ENCODE data around the gene DCHS1. TPM values are rescaled to one million over a fixed set of nuclear protein-coding genes. Genes with fewer than 3 reads are reported as not detected.

DCHS1 gene
- polyA plus RNA-seq, 6 donors from 2014 or later, result 0.07 to 0.85 (median 0.19) TPM; not detected in 1

DNA sequence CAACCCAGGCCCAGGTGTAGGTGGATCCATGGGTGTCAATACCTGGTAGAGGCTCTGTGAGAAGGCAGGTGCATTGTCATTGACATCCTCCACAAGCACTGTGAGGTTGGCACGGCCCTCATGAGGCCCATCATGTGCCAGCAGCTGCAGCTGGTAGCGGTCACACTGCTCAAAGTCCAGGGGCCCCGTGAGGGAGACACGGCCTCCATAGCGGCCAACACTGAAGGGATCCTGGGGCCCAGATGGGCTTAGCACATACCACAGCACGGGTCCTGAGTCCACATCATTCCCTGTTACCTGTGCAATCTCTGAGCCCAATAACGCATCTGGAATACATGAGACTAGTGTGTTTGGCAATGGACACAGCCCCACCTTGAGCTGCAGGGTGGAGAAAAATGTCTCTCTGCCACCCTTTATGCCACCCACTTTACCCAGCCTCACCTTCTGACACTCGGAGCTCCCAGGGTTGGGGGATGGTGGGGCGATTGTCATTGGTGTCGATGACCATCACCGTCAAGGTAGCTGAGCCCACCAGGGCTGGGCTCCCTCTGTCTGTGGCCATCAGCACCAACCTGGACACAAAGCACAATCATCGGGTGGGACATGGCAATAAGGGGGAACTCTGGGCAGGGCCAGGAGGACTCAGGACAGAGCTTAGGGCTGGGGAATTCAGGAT lies 30.3 kb downstream of the DCHS1 start:
- H3K4me3 Mint-ChIP-seq, result peak overlapping the region in 1 of 8 donors; percentile 5
- peaks cover 21 to 23% (median 22%) of the 10 kb centered on the region in 3 donors for H3K4me1 Mint-ChIP-seq
- no peaks in the 10 kb centered on the region for H3K27me3 Mint-ChIP-seq
- no peaks in the 10 kb centered on the region for H3K9me3 Mint-ChIP-seq
- no peak for ATAC-seq (ENCODE audit: low read depth in 2 of 2)
- no peaks in the 10 kb centered on the region for H3K36me3 Mint-ChIP-seq
- no peak for DNase-seq
- H3K27ac Mint-ChIP-seq, result peak overlapping the region in 1 of 6 donors; percentile 36

DNA sequence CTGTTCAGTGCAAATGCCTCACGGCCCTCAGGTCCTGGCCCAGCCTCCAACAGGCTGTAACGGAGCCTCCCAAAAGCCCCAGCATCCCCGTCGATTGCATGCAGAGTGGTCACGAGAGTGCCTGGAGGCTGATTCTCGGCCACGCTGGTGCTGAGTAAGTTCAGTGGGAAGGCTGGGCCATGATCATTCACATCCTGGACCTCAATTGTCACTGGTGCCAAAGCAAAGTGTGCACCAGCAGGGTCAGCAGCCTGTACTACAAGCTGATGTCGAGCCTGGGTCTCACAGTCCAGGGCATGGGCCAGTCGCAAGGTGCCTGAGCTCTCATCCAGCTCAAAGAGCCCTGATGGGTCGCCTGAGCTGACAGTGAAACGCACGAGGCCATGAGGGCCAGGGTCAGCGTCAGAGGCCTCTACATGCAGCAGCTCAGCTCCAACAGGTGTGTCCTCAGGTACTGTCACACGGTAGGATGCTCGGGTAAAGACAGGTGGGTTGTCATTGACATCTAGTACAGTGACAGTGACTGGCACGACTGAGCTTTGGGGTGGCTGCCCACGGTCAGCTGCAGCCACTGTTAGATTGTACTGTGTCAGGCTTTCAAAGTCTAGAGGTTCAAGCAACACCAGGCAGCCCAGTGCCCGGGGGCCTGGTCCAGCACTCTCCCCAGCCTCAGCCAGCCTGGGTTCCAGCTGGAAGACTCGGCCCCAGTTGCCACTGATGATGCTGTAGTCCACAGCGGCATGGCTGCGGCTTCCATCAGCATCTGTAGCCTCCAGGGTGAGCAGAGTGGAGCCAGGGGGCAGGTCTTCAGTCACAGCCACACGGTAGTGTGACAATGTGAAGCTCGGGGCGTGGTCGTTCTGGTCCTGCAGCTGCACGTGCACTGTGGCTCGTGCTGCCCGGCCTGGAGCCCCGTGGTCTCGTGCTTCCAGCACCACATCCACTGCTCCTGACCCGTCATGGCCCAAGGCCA lies 31.9 kb downstream of the DCHS1 start:
- Mint-ChIP-seq H3K36me3 (no peaks in the 10 kb centered on the region), H3K27me3 (no peaks in the 10 kb centered on the region), H3K9me3 (no peaks in the 10 kb centered on the region), H3K4me3 (peak overlapping the region in 1 of 8 donors; percentile 42), H3K4me1 (peaks cover 21 to 23% (median 22%) of the 10 kb centered on the region in 3 donors), H3K27ac (no peak overlapping the region)
- no peak for ATAC-seq (ENCODE audit: low read depth in 2 of 2)
- no peak for DNase-seq

DNA sequence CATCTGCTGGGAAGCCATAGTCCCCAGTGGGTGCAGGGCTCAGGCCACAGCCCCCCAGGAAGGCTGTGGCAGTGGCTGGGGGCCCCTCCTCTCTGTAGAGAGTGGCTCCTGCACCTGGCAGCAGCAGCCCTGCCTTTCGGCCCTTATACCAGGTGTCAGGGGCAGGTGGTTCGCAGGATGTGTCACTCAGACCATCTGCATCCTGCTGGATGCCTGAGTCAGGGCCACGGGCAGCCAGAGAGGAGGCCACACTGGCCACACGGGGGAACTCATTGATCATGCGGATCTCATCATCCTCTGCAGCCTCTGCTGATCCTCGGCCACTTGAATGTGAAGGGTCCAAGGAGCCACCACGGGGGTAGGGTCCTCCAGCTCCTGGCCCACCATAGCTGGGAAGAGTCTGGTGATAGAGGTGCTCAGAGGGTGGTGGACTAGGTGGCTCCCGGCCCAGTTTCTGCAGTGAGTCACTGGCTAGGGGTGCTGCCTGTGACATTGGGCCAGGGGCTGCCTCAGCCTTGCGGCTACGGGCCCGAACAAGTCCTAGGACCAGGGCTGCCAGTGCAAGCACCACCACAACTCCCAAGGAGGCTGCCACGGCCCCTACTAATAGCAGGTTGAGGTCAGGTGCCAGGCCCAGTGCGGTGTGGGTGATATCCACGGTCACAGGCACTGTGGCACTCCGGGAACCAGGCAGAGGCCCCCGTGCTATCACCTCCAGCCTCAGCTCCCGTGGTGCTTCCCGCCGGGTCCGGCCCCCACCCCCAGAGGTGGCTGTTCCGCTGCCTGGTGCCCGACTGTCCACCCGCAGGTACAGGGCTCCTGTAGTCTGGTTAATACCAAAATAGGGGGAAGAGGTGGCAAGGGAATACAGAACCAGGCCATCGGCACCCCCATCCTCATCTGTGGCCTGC lies 33.1 kb downstream of the DCHS1 start:
- Mint-ChIP-seq H3K27ac (peak overlapping the region in 2 of 6 donors; percentile 19 to 42), H3K36me3 (no peaks in the 10 kb centered on the region), H3K4me1 (peaks cover 10 to 13% (median 12%) of the 10 kb centered on the region in 3 donors), H3K27me3 (no peaks in the 10 kb centered on the region), H3K9me3 (no peaks in the 10 kb centered on the region), H3K4me3 (no peak overlapping the region)
- ATAC-seq (ENCODE audit: low read depth in 2 of 2) (no peak), DNase-seq (no peak)

DNA sequence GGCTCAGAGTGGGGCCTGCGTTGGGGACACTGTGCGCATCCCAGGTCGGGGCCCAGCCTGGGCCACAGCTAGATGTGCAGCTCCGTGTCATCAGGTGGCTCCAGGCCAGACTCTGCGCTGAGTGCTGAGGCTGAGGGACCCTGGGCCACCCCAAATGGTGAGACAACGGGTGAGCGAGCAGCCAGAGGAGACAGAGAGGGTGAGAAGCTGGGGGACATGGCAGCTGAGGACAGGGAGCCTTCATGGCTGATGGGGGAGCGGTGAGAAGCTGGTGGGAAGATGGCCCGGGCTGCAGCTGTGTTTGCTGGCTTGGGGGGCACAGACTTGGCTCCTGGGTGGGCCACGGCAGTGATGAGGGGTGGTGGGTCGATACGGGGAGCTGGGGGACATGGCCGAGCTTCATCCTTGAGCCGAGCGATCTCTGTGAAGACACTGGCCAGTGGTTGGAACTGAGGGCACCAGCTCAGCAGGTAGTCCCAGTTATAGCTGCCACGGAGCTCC lies 33.8 kb downstream of the DCHS1 start:
- ATAC-seq (ENCODE audit: low read depth in 2 of 2) (no peak), DNase-seq (no peak)
- H3K27me3 Mint-ChIP-seq, result no peaks in the 10 kb centered on the region
- no peak overlapping the region for H3K4me3 Mint-ChIP-seq
- H3K9me3 Mint-ChIP-seq, result no peaks in the 10 kb centered on the region
- H3K27ac Mint-ChIP-seq, result peak overlapping the region in 2 of 6 donors; percentile 19 to 73
- H3K4me1 Mint-ChIP-seq, result peaks cover 4 to 9% (median 6%) of the 10 kb centered on the region in 3 donors
- no peaks in the 10 kb centered on the region for H3K36me3 Mint-ChIP-seq

DNA sequence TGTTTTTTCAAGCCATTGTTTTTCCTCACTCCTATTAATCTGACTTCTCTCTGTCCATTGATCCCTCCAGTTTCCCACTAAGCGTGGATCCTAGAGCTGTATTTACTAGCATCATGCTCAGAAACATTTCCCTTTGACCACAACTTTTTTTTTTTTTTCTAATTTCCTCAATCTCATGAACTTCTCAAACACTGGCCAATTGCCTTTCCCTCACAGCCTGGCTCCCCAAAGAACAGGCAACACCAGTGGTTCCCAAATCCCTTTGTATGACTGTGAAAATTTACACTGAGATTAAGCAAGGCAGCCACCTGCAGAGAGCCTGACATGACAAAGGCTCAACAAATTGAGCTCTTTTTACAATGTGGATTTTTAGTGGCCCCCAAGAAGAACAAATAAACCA lies 35.0 kb downstream of the DCHS1 start:
- no peak for ATAC-seq (ENCODE audit: low read depth in 2 of 2)
- Mint-ChIP-seq H3K4me1 (peaks cover 0 to 12% (median 4%) of the 10 kb centered on the region in 3 donors), H3K9me3 (no peaks in the 10 kb centered on the region), H3K36me3 (no peaks in the 10 kb centered on the region), H3K27ac (no peak overlapping the region), H3K27me3 (no peaks in the 10 kb centered on the region), H3K4me3 (no peak overlapping the region)
- no peak for DNase-seq

DNA sequence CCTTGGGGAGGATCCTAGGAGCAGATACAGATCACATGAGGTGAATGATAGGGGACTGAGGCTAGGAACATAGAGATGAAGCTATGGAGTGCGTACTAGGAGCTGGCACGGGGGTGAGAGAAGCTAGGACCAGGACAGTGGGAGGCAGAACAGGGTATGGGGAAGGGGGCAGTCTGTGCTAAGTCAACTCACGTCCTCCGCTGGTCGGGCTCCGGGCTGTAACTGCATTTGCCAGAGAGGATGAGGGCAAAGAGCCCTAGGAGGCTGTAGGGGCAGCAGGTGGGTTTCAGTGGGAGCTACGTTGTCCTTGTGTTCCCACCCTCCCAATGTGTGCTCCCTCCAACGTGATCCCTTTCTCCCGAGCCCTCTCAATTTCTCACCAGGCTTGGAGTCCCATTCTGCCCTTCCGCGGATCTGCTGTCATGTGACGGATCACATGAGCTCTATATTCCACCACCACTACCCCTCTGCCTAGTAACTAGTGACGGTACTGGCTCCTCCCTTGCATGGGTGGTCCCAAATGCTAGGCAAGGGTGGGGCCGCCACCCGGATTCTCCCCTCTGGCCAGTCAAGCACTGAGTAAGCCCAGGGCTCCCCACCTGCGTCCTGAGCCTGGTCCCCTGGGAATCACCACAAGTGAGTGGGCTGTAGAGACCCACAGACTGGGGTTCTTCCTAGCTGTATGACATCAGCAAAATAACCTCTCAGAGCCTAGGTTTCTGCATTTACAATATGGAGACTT lies 36.4 kb downstream of the DCHS1 start, which contains the start of gene TPP1:
Gene TPP1 (minus strand): TSS at position 419 of the 742 bp plus-strand sequence. CDS start 22 bp downstream, at position 397.
- peak; percentile 91 to 93 for ATAC-seq (ENCODE audit: low read depth in 2 of 2)
- no peaks in the 10 kb centered on the region for H3K27me3 Mint-ChIP-seq
- H3K9me3 Mint-ChIP-seq, result no peaks in the 10 kb centered on the region

DNA sequence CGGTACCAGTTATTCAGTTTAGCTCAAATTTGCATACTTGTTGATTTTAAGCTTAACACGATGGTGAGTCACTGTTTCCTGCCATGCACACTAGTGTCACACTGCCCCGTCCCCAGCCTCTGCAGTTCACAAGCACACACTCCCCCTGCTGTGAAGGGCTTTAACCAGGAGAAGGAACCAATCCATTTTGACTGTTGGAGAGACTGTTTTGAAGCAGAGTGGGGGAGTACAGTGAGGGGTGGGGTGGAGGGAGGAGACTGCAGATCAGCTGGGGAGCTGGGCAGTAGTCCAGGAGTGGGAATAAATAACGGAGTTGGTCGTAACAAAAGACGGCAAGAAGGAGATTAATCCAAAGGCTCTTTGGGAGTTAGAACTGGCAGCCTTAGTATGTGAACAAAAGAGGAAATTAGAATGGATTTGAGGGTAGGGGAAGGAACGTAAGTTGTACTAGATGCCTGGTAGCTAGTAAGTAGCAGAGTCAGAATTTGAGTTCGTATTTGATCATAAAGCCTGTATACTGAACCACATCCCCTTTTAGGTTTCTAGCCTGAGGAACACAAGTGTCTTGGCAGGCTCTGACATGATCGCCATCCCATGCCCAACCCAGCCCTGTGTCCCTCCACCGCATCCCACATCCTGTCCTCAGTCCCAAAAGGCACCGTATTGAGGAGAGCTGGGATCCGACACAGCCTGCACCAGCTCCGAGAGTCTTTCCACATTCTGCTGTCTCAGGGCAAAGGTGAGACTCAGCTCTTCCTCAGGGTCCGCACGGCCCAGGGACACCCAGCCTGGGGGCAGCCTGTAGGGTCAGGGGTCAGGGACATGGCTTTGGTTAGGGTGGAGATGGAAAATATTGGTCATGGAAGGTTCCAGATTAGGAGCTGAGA lies 37.2 kb downstream of the DCHS1 start:
- DNase-seq (peak; percentile 57), ATAC-seq (ENCODE audit: low read depth in 2 of 2) (peak; percentile 46 to 54)
- no peak overlapping the region for H3K27ac Mint-ChIP-seq

More for the DNA sequence above, 36.4 kb downstream of the DCHS1 start, which contains the start of gene TPP1:
- Mint-ChIP-seq H3K4me1 (peaks cover 0 to 20% (median 4%) of the 10 kb centered on the region in 3 donors), H3K36me3 (no peaks in the 10 kb centered on the region), H3K4me3 (no peak within 1 kb of the TSS), H3K27ac (no peak within 1 kb of the TSS)
- peak; percentile 97 for DNase-seq

DNA sequence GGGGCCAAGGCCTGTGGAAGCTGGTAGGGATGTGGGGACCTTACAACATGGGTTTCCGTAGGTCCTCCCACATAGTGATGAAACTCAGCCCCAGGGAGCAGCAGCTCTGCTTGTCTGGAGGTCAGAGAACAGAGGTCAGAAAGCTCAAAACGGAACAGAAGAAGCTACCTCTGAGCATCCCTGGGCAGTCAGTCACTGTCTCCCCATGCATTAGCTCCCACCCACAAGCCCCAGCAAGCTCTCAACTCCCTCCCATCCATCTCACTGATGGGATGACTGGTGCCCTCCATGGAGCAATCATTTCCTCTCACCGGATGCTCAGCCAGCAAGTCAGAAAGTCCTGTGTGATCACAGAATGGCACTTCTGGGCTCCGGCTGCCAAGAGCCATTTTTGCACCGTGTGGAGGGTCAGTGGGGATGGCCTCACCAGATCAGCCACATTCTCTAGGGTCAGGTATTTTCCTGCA lies 38.3 kb downstream of the DCHS1 start:
- ATAC-seq (ENCODE audit: low read depth in 2 of 2) (no peak), DNase-seq (no peak)
- Mint-ChIP-seq H3K27ac (peak overlapping the region in 2 of 6 donors; percentile 15 to 28), H3K4me3 (peak overlapping the region in 4 of 8 donors; percentile 5 to 39 (median 16)), H3K27me3 (no peaks in the 10 kb centered on the region), H3K4me1 (peaks cover 0 to 20% (median 4%) of the 10 kb centered on the region in 3 donors), H3K36me3 (no peaks in the 10 kb centered on the region), H3K9me3 (no peaks in the 10 kb centered on the region)

More for the DNA sequence above, 37.2 kb downstream of the DCHS1 start:
- Mint-ChIP-seq H3K27me3 (no peaks in the 10 kb centered on the region), H3K36me3 (no peaks in the 10 kb centered on the region), H3K4me1 (peaks cover 0 to 20% (median 4%) of the 10 kb centered on the region in 3 donors), H3K4me3 (no peak overlapping the region), H3K9me3 (no peaks in the 10 kb centered on the region)

DNA sequence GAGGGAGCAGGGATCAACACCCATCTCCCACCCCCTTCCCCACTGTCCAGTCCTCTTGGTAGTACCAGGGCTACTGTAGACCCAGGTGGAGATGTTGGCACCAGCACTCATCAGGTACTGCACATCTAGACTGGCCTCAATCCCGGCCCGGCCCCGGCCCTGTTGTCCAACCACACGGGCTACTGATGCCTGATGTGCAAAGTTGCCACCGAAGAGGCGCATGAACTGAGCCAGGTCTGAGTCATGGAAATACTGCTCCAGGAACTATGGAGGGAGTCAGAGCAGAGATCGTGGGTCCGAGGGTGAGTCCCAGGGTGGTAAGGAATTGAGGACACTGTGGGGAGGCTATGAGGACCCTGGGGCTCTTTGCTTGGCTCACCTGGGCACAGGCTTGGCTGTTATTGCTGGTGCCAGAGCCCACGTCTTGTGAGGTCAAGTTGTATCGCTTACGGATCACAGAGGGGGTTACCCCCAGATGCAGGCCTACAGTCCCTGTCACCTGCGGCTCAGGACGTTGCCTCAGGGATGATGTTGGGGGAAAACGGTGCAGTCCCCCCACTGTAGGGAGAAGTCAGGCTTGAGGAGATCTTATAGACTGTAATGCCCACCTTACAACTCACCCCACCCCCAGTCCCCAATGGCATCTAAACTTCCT lies 38.9 kb downstream of the DCHS1 start:
- Mint-ChIP-seq H3K4me1 (peaks cover 0 to 19% (median 4%) of the 10 kb centered on the region in 3 donors), H3K36me3 (no peaks in the 10 kb centered on the region), H3K4me3 (peak overlapping the region in 7 of 8 donors; percentile 5 to 39 (median 23)), H3K27ac (peak overlapping the region in 2 of 6 donors; percentile 47 to 76), H3K27me3 (no peaks in the 10 kb centered on the region), H3K9me3 (no peaks in the 10 kb centered on the region)
- no peak for DNase-seq
- no peak for ATAC-seq (ENCODE audit: low read depth in 2 of 2)

DNA sequence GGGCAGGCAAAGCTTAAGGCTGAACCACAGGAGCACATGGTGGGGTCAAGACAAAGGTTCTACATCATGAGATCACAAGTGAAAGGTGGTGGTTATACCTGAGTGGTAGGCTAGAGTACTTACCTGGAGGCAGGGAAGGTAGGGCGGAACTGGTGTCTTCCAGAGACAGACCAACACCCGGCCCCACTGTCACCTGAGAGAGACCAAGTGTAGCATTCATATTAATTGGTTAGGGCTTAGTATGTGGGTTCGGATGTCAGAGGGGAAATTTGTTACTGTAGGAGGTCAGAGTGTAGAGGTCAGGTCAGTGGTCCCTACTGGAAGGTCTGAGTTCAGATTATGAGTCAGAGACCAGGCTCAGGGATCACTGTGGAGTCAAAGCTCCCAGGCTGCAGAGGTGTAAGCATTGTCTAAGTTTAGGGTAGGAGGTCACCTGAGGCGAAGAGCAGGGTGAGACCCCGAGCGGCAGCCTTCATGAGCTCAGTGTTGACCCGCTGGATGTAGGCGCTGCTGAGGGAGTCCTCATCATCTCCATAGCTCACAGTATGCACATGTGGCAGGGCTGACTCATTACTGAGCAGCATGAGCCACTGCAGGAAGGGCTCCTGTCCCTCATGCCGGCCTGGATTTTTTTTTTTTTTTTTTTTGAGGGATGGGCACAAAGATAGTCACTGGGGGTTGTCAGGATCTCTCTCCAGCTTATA lies 39.6 kb downstream of the DCHS1 start:
- no peaks in the 10 kb centered on the region for H3K27me3 Mint-ChIP-seq
- H3K9me3 Mint-ChIP-seq, result no peaks in the 10 kb centered on the region
- no peaks in the 10 kb centered on the region for H3K36me3 Mint-ChIP-seq
- peak overlapping the region in 4 of 6 donors; percentile 31 to 92 (median 72) for H3K27ac Mint-ChIP-seq
- ATAC-seq (ENCODE audit: low read depth in 2 of 2), result no peak
- peak overlapping the region in 3 of 8 donors; percentile 15 to 48 (median 23) for H3K4me3 Mint-ChIP-seq
- peaks cover 4 to 21% (median 6%) of the 10 kb centered on the region in 3 donors for H3K4me1 Mint-ChIP-seq
- no peak for DNase-seq
